NCI-H146 treated with DMSO at 0.1 percent for 48 hours (cell line): ENCODE data around the gene FAM131A.

Experiments used
- DNase-seq: peaks from one replicate; lab custom pipeline; 2025; ENCODE audit not compliant: unreplicated experiment; lab: John Stamatoyannopoulos, UW

The FAM131A gene

GRCh38 chr3:184375747-184376461 lies 38.5 kb downstream of the FAM131A start:
- DNase-seq, result no peak

GRCh38 chr3:184377374-184377773 lies 40.0 kb downstream of the FAM131A start:
- DNase-seq, result peak; percentile 68

GRCh38 chr3:184377882-184378445 lies 40.6 kb downstream of the FAM131A start, which contains the start of gene THPO:
Gene THPO, minus strand, starts transcription at chr3:184378207. Its CDS starts 1,948 bp downstream, at chr3:184376259.
- DNase-seq, result no peak

- no peak for DNase-seq
Measured at GRCh38 chr3:184378651-184379357, 41.4 kb downstream of the FAM131A start.

GRCh38 chr3:184379358-184380184 lies 42.2 kb downstream of the FAM131A start, which contains the start of gene CHRD:
Gene CHRD, plus strand, starts transcription at chr3:184380054. Its CDS starts 265 bp downstream, at chr3:184380319.
- no peak for DNase-seq

GRCh38 chr3:184380185-184380626 lies 42.8 kb downstream of the FAM131A start:
- peak; percentile 29 for DNase-seq

- no peak for DNase-seq
Measured at GRCh38 chr3:184380627-184381260, 43.3 kb downstream of the FAM131A start.

GRCh38 chr3:184381261-184382224 lies 44.1 kb downstream of the FAM131A start:
- DNase-seq, result no peak

GRCh38 chr3:184382326-184383032 lies 45.1 kb downstream of the FAM131A start:
- no peak for DNase-seq

GRCh38 chr3:184383033-184383740 lies 45.8 kb downstream of the FAM131A start:
- DNase-seq, result no peak

- no peak for DNase-seq
Measured at GRCh38 chr3:184384342-184384741, 46.9 kb downstream of the FAM131A start.

- DNase-seq, result no peak
Measured at GRCh38 chr3:184384856-184385422, 47.5 kb downstream of the FAM131A start.

GRCh38 chr3:184386047-184386806 lies 48.8 kb downstream of the FAM131A start:
- no peak for DNase-seq

GRCh38 chr3:184387174-184387714 lies 49.8 kb downstream of the FAM131A start:
- no peak for DNase-seq

GRCh38 chr3:184388164-184388935 lies 51.0 kb downstream of the FAM131A start:
- DNase-seq, result no peak

GRCh38 chr3:184388936-184389230 lies 51.5 kb downstream of the FAM131A start:
- DNase-seq, result no peak
